ENCODE measurements around the gene KRTAP1-5. TPM values are rescaled to one million over a fixed set of nuclear protein-coding genes. Genes with fewer than 3 reads are reported as not detected.
"Not testable (repeated sequence)": the region's sequence is repeated elsewhere in the genome, so short reads cannot be mapped to it uniquely, and the experiment has no call there.

Gene KRTAP1-5
- total and polyA plus RNA-seq, 2 experiments from 2014 or later, result 64.1 to 127 TPM

GRCh38 chr17:41069031-41069430, 42.0 kb upstream of the KRTAP1-5 start:
- in situ Hi-C loops (cut with MboI), result no loop called here
- Histone ChIP-seq H3K9me2 (ENCODE audit: insufficient read depth) (no peaks in the 10 kb centered on the region), H3K4me1 (ENCODE audit: insufficient read depth) (peaks cover 21% of the 10 kb centered on the region), H3K4me2 (ENCODE audit: unreplicated experiment) (no peak overlapping the region), H3K36me3 (ENCODE audit: low read depth) (no peaks in the 10 kb centered on the region), H3K27me3 (replicated peaks; ENCODE audit: insufficient read depth) (no peaks in the 10 kb centered on the region), H3K79me2 (ENCODE audit: insufficient read depth) (no peaks in the 10 kb centered on the region), H3F3A (ENCODE audit: insufficient read depth) (peaks cover 26% of the 10 kb centered on the region), H3K9ac (no peak overlapping the region), H3K27ac (no peak overlapping the region), H2AFZ (no peak overlapping the region), H4K20me1 (ENCODE audit: insufficient read depth) (no peaks in the 10 kb centered on the region), H3K4me3 (no peak overlapping the region), H3K9me3 (ENCODE audit: low read depth) (no peaks in the 10 kb centered on the region)
- TF ChIP-seq EZH2phosphoT487 (IDR thresholded peaks at IDR 0.05; ENCODE audit: insufficient read depth, low read depth), result no peak
- no peak for TF ChIP-seq EZH2 (IDR thresholded peaks at IDR 0.05; ENCODE audit: insufficient read depth, poor library complexity, severe bottlenecking)
- no peak for DNase-seq
- WGBS, 2 experiments (ENCODE audit: low coverage in 1 of 2, low lambda C conversion rate in 2 of 2, missing lambda C conversion rate in 2 of 2), result 95 to 96% methylated on average over 3 of the region's 3 CpGs

- H3K4me2 ChIP-seq (ENCODE audit: unreplicated experiment), result peak overlapping the region; percentile 4
- H3K9me3 ChIP-seq (ENCODE audit: low read depth), result no peaks in the 10 kb centered on the region
- H3K27me3 ChIP-seq (replicated peaks; ENCODE audit: insufficient read depth), result no peaks in the 10 kb centered on the region
- no peak overlapping the region for H3K9ac ChIP-seq
- H3K9me2 ChIP-seq (ENCODE audit: insufficient read depth), result no peaks in the 10 kb centered on the region
- H2AFZ ChIP-seq, result no peak overlapping the region
- no peaks in the 10 kb centered on the region for H3K36me3 ChIP-seq (ENCODE audit: low read depth)
- in situ Hi-C loops (cut with MboI), result no loop called here
- TF ChIP-seq EZH2 (IDR thresholded peaks at IDR 0.05; ENCODE audit: insufficient read depth, poor library complexity, severe bottlenecking) (no peak), EZH2phosphoT487 (IDR thresholded peaks at IDR 0.05; ENCODE audit: insufficient read depth, low read depth) (no peak)
- peak overlapping the region; percentile 65 for H3K27ac ChIP-seq
- no peaks in the 10 kb centered on the region for H3K79me2 ChIP-seq (ENCODE audit: insufficient read depth)
- H3K4me3 ChIP-seq, result no peak overlapping the region
- peaks cover 43% of the 10 kb centered on the region for H3F3A ChIP-seq (ENCODE audit: insufficient read depth)
- H3K4me1 ChIP-seq (ENCODE audit: insufficient read depth), result peaks cover 34% of the 10 kb centered on the region
- peak; percentile 31 for DNase-seq
- H4K20me1 ChIP-seq (ENCODE audit: insufficient read depth), result no peaks in the 10 kb centered on the region
These were observed 40.3 kb upstream of the KRTAP1-5 start for GRCh38 chr17:41067281-41067680.

- 0 out of 2 replicates have a peak within 1 kb of the TSS, but pooled peaks have one; percentile 1 for H3K9ac ChIP-seq
- peaks cover 56% of the 10 kb centered on the region for H3F3A ChIP-seq (ENCODE audit: insufficient read depth)
- H3K4me3 ChIP-seq, result no peak within 1 kb of the TSS
- no peaks in the 10 kb centered on the region for H3K9me2 ChIP-seq (ENCODE audit: insufficient read depth)
- no peaks in the 10 kb centered on the region for H4K20me1 ChIP-seq (ENCODE audit: insufficient read depth)
- no peaks in the 10 kb centered on the region for H3K9me3 ChIP-seq (ENCODE audit: low read depth)
- TF ChIP-seq EZH2phosphoT487 (IDR thresholded peaks at IDR 0.05; ENCODE audit: insufficient read depth, low read depth) (no peak), EZH2 (IDR thresholded peaks at IDR 0.05; ENCODE audit: insufficient read depth, poor library complexity, severe bottlenecking) (no peak)
- H3K79me2 ChIP-seq (ENCODE audit: insufficient read depth), result no peaks in the 10 kb centered on the region
- H3K4me1 ChIP-seq (ENCODE audit: insufficient read depth), result peaks cover 47% of the 10 kb centered on the region
- H2AFZ ChIP-seq, result no peak within 1 kb of the TSS
- peak within 1 kb of the TSS; percentile 65 for H3K27ac ChIP-seq
- in situ Hi-C loops (cut with MboI), result no loop called here
- 53 to 56% methylated on average over 5 to 6 of the region's 6 CpGs for WGBS, 2 experiments (ENCODE audit: low coverage in 1 of 2, low lambda C conversion rate in 2 of 2, missing lambda C conversion rate in 2 of 2)
- no peak within 1 kb of the TSS for H3K4me2 ChIP-seq (ENCODE audit: unreplicated experiment)
- H3K36me3 ChIP-seq (ENCODE audit: low read depth), result no peaks in the 10 kb centered on the region
- H3K27me3 ChIP-seq (replicated peaks; ENCODE audit: insufficient read depth), result no peaks in the 10 kb centered on the region
- DNase-seq, result peak; percentile 90
These were observed 39.0 kb upstream of the KRTAP1-5 start, which contains the start of gene KRTAP2-4 for GRCh38 chr17:41065829-41066624. Gene KRTAP2-4 (minus strand): TSS chr17:41065879. CDS start chr17:41065845, 34 bp downstream.

GRCh38 chr17:41065016-41065689, 38.1 kb upstream of the KRTAP1-5 start:
- H3K79me2 ChIP-seq (ENCODE audit: insufficient read depth); H3K9me3 ChIP-seq (ENCODE audit: low read depth); in situ Hi-C loops (cut with MboI); H2AFZ ChIP-seq; H3K4me2 ChIP-seq (ENCODE audit: unreplicated experiment); H4K20me1 ChIP-seq (ENCODE audit: insufficient read depth); H3K9ac ChIP-seq; H3K27ac ChIP-seq; DNase-seq; H3K27me3 ChIP-seq (replicated peaks; ENCODE audit: insufficient read depth); H3K36me3 ChIP-seq (ENCODE audit: low read depth); H3K9me2 ChIP-seq (ENCODE audit: insufficient read depth); H3K4me3 ChIP-seq: not testable (repeated sequence)
- H3F3A ChIP-seq (ENCODE audit: insufficient read depth), result peaks cover 65% of the 10 kb centered on the region
- WGBS, 2 experiments (ENCODE audit: low coverage in 1 of 2, low lambda C conversion rate in 2 of 2, missing lambda C conversion rate in 2 of 2), result 82 to 86% methylated on average over 6 to 7 of the region's 16 CpGs
- peaks cover 56% of the 10 kb centered on the region for H3K4me1 ChIP-seq (ENCODE audit: insufficient read depth)
